NCI-H128 (cell line): Measurements from ENCODE around the gene STOX1.
"Not testable (repeated sequence)": the region's sequence is repeated elsewhere in the genome, so short reads cannot be mapped to it uniquely, and the experiment has no call there.

Experiments used
- DNase-seq: peaks from one replicate; lab custom pipeline; 2025; ENCODE audit not compliant: unreplicated experiment; lab: John Stamatoyannopoulos, UW

The STOX1 gene

GRCh38 chr10:68826764-68827591, at the start of gene STOX1:
Gene STOX1, plus strand, starts transcription at chr10:68827531. Its CDS starts 93 bp downstream, at chr10:68827624.
- no peak for DNase-seq

- DNase-seq = no peak
These were observed 45.4 kb upstream of the STOX1 start for GRCh38 chr10:68781613-68782574.

- no peak for DNase-seq
These were observed 42.9 kb upstream of the STOX1 start for GRCh38 chr10:68784476-68784875.

- DNase-seq = no peak
These were observed 39.5 kb upstream of the STOX1 start for GRCh38 chr10:68787813-68788212.

- DNase-seq = no peak
These were observed 36.9 kb upstream of the STOX1 start for GRCh38 chr10:68790476-68790875.

- DNase-seq = no peak
These were observed 35.2 kb upstream of the STOX1 start for GRCh38 chr10:68792115-68792514.

- DNase-seq = no peak
These were observed 31.3 kb upstream of the STOX1 start for GRCh38 chr10:68795886-68796532.

GRCh38 chr10:68796605-68797004, 30.7 kb upstream of the STOX1 start:
- no peak for DNase-seq

GRCh38 chr10:68800211-68800610, 27.1 kb upstream of the STOX1 start:
- no peak for DNase-seq

- DNase-seq = no peak
These were observed 22.6 kb upstream of the STOX1 start for GRCh38 chr10:68804692-68805091.

- not testable (repeated sequence) for DNase-seq
These were observed 16.5 kb upstream of the STOX1 start for GRCh38 chr10:68810830-68811229.

- no peak for DNase-seq
These were observed 15.9 kb upstream of the STOX1 start for GRCh38 chr10:68811314-68812009.

GRCh38 chr10:68812420-68812819, 14.9 kb upstream of the STOX1 start:
- no peak for DNase-seq

GRCh38 chr10:68813559-68813958, 13.8 kb upstream of the STOX1 start:
- DNase-seq = no peak

GRCh38 chr10:68816796-68817412, 10.4 kb upstream of the STOX1 start:
- no peak for DNase-seq

- DNase-seq = not testable (repeated sequence)
These were observed 7.0 kb upstream of the STOX1 start for GRCh38 chr10:68820359-68820758.

GRCh38 chr10:68822626-68823025, 4.7 kb upstream of the STOX1 start:
- not testable (repeated sequence) for DNase-seq

- DNase-seq = not testable (repeated sequence)
These were observed 245 bp downstream of the STOX1 start for GRCh38 chr10:68827592-68827959.

GRCh38 chr10:68828083-68828601, 811 bp downstream of the STOX1 start:
- DNase-seq = not testable (repeated sequence)

GRCh38 chr10:68828833-68829232, 1.5 kb downstream of the STOX1 start:
- DNase-seq = no peak
